Measurements from ENCODE around the gene IDH3B. TPM values are rescaled to one million over a fixed set of nuclear protein-coding genes. Genes with fewer than 3 reads are reported as not detected.

IDH3B gene
- total RNA-seq, 1 donor from 2014 or later, result 128 TPM

GRCh38 chr20:2658414-2659354 lies 5.3 kb downstream of the IDH3B start:
- DNase-seq (ENCODE audit: low read depth), result no peak

GRCh38 chr20:2657674-2658073 lies 6.3 kb downstream of the IDH3B start:
- DNase-seq (ENCODE audit: low read depth), result no peak

GRCh38 chr20:2657241-2657640 lies 6.8 kb downstream of the IDH3B start:
- DNase-seq (ENCODE audit: low read depth), result no peak

GRCh38 chr20:2656471-2657117 lies 7.4 kb downstream of the IDH3B start:
- DNase-seq (ENCODE audit: low read depth), result no peak

- DNase-seq (ENCODE audit: low read depth), result no peak
These were observed 8.5 kb downstream of the IDH3B start for GRCh38 chr20:2655331-2656116.

GRCh38 chr20:2654831-2655230 lies 9.2 kb downstream of the IDH3B start:
- DNase-seq (ENCODE audit: low read depth), result no peak

- DNase-seq (ENCODE audit: low read depth), result no peak
These were observed 9.6 kb downstream of the IDH3B start for GRCh38 chr20:2654384-2654822.

GRCh38 chr20:2653556-2654383 lies 10.2 kb downstream of the IDH3B start:
- no peak for DNase-seq (ENCODE audit: low read depth)

- DNase-seq (ENCODE audit: low read depth), result peak; percentile 49
These were observed 11.1 kb downstream of the IDH3B start for GRCh38 chr20:2652724-2653555.

- DNase-seq (ENCODE audit: low read depth), result peak; percentile 92
These were observed 12.0 kb downstream of the IDH3B start, which contains the start of gene NOP56 for GRCh38 chr20:2651772-2652723. Gene NOP56 (plus strand): TSS chr20:2652632. CDS start chr20:2652661, 29 bp downstream.

GRCh38 chr20:2643708-2644107 lies 20.3 kb downstream of the IDH3B start:
- no peak for DNase-seq (ENCODE audit: low read depth)

GRCh38 chr20:2640899-2641298 lies 23.1 kb downstream of the IDH3B start:
- DNase-seq (ENCODE audit: low read depth), result no peak

- DNase-seq (ENCODE audit: low read depth), result no peak
These were observed 23.8 kb downstream of the IDH3B start for GRCh38 chr20:2640260-2640659.

GRCh38 chr20:2637246-2637645 lies 26.8 kb downstream of the IDH3B start:
- DNase-seq (ENCODE audit: low read depth), result no peak

- no peak for DNase-seq (ENCODE audit: low read depth)
These were observed 30.6 kb downstream of the IDH3B start for GRCh38 chr20:2633381-2633780.

- DNase-seq (ENCODE audit: low read depth), result no peak
These were observed 32.8 kb downstream of the IDH3B start for GRCh38 chr20:2631228-2631627.

- DNase-seq (ENCODE audit: low read depth), result peak; percentile 76
These were observed 37.0 kb downstream of the IDH3B start for GRCh38 chr20:2626853-2627541.

- DNase-seq (ENCODE audit: low read depth), result no peak
These were observed 39.0 kb downstream of the IDH3B start for GRCh38 chr20:2625062-2625461.

Measured in myocyte (in vitro differentiated cells).